ENCODE data around the gene GPR6.

Gene GPR6

DNA sequence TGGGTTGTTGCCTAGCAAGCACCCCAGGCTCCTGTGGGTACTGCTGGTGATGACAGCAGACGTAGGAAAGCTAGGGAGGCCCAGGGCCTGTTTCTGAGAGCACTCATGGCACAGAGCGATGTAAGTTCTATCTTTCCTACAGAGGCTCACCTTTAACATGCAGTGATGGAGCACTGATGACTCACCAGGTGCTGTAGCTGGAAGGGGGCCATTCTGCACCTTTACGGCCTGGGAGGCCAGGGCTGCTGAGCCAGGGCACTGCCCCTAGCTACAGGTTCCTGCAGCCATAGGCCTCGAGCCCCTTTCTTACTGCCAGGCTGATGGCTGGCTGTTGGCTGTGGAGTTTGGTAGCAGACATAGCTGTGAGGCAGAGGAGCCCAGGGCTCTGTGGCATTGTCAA, 31.1 kb upstream of the GPR6 start:
- no peak for DNase-seq (ENCODE audit: low read depth)
- TF ChIP-seq, protein P1, sequence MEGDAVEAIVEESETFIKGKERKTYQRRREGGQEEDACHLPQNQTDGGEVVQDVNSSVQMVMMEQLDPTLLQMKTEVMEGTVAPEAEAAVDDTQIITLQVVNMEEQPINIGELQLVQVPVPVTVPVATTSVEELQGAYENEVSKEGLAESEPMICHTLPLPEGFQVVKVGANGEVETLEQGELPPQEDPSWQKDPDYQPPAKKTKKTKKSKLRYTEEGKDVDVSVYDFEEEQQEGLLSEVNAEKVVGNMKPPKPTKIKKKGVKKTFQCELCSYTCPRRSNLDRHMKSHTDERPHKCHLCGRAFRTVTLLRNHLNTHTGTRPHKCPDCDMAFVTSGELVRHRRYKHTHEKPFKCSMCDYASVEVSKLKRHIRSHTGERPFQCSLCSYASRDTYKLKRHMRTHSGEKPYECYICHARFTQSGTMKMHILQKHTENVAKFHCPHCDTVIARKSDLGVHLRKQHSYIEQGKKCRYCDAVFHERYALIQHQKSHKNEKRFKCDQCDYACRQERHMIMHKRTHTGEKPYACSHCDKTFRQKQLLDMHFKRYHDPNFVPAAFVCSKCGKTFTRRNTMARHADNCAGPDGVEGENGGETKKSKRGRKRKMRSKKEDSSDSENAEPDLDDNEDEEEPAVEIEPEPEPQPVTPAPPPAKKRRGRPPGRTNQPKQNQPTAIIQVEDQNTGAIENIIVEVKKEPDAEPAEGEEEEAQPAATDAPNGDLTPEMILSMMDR (IDR thresholded peaks at IDR 0.05; ENCODE audit: low read depth, low read length) = no peak
- TF ChIP-seq MAX (IDR thresholded peaks at IDR 0.05; ENCODE audit: low read depth, low read length) = no peak
- TF ChIP-seq MYC (IDR thresholded peaks at IDR 0.05; ENCODE audit: low read depth, low read length) = no peak

GRCh38 chr6:109949281-109950065, 28.6 kb upstream of the GPR6 start:
- DNase-seq (ENCODE audit: low read depth) = no peak
- H3K4me3 ChIP-seq (ENCODE audit: low read depth, low read length) = no peak overlapping the region
- TF ChIP-seq, protein P1 (IDR thresholded peaks at IDR 0.05; ENCODE audit: low read depth, low read length) = no peak
- no peak for TF ChIP-seq MYC (IDR thresholded peaks at IDR 0.05; ENCODE audit: low read depth, low read length)
- TF ChIP-seq MAX (IDR thresholded peaks at IDR 0.05; ENCODE audit: low read depth, low read length) = no peak
- TF ChIP-seq POLR2A (IDR thresholded peaks at IDR 0.05; ENCODE audit: extremely low read depth, insufficient read length) = no peak

More for the DNA sequence above, 31.1 kb upstream of the GPR6 start:
- H3K4me3 ChIP-seq (ENCODE audit: low read depth, low read length) = no peak overlapping the region

- no peak for TF ChIP-seq MYC (IDR thresholded peaks at IDR 0.05; ENCODE audit: low read depth, low read length)
- no peak for TF ChIP-seq POLR2A (IDR thresholded peaks at IDR 0.05; ENCODE audit: extremely low read depth, insufficient read length)
- TF ChIP-seq, protein P1 (IDR thresholded peaks at IDR 0.05; ENCODE audit: low read depth, low read length) = no peak
- TF ChIP-seq MAX (IDR thresholded peaks at IDR 0.05; ENCODE audit: low read depth, low read length) = no peak
- no peak overlapping the region for H3K4me3 ChIP-seq (ENCODE audit: low read depth, low read length)
- DNase-seq (ENCODE audit: low read depth) = no peak
Measured at GRCh38 chr6:109955491-109955890, 22.6 kb upstream of the GPR6 start.

DNA sequence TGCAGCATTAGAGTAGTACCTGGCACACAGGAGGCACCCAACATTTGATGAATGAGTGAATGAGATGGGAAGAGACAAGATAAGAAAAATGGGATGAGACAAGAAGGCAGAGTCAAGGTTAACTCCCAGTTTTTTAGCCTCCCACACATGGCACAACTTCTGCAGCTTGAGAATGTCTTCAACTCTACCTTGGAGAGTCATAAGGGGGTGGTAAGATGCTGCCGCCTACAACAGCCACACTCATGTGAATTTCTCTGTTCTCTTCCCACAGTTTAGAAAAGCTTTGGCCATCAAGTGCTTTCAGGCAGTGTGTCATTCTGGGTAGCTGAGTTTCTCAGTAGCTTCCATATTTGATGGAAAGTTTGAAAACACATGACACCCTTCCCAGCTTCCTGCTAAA, 19.5 kb upstream of the GPR6 start:
- TF ChIP-seq MAX (IDR thresholded peaks at IDR 0.05; ENCODE audit: low read depth, low read length) (no peak), POLR2A (IDR thresholded peaks at IDR 0.05; ENCODE audit: extremely low read depth, insufficient read length) (no peak), MYC (IDR thresholded peaks at IDR 0.05; ENCODE audit: low read depth, low read length) (no peak)
- TF ChIP-seq, protein P1 (IDR thresholded peaks at IDR 0.05; ENCODE audit: low read depth, low read length) = no peak
- no peak overlapping the region for H3K4me3 ChIP-seq (ENCODE audit: low read depth, low read length)
- DNase-seq (ENCODE audit: low read depth) = no peak

GRCh38 chr6:109961611-109962041, 16.5 kb upstream of the GPR6 start:
- no peak for DNase-seq (ENCODE audit: low read depth)
- no peak overlapping the region for H3K4me3 ChIP-seq (ENCODE audit: low read depth, low read length)
- TF ChIP-seq POLR2A (IDR thresholded peaks at IDR 0.05; ENCODE audit: extremely low read depth, insufficient read length) (no peak), MAX (IDR thresholded peaks at IDR 0.05; ENCODE audit: low read depth, low read length) (no peak), MYC (IDR thresholded peaks at IDR 0.05; ENCODE audit: low read depth, low read length) (no peak)
- TF ChIP-seq, protein P1 (IDR thresholded peaks at IDR 0.05; ENCODE audit: low read depth, low read length) = no peak
